ENCODE results near the gene SPIRE1.

The SPIRE1 gene

DNA sequence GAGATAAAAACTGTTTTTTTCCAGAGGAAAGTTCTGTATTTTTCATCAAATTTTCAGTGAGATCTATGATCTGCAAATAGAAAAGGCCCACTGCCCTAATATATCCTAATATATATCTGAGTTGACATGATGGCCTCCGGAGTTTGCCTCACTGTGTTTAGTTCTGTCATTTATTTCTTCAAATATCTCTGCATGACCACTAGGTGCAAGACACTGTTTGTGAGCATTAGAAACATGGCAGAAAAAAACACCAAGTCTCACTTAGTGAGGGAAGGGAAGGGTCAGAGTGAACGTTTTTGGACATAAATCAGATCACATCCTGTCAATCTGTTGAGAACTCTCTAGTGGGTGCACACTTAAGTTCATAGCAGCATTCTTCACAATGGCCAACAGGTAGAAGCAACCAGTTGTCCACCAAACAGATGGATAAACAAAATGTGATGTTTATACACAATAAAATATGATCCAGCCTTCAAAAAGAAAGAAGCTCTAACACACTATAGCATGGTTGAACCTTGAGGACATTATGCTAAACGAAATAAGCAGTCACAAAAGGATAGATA is 53.4 kb downstream of the SPIRE1 start:
- H3K4me3 ChIP-seq (ENCODE audit: insufficient read depth, low read depth, low read length) = no peak overlapping the region
- H3K36me3 ChIP-seq (ENCODE audit: control insufficient read depth, insufficient read depth, low read length) = no peaks in the 10 kb centered on the region
- no peaks in the 10 kb centered on the region for H3K4me1 ChIP-seq (ENCODE audit: control insufficient read depth, insufficient read depth, low read length)
- 76 to 87% methylated on average over 2 to 3 of the region's 3 CpGs for WGBS, 2 experiments
- no peaks in the 10 kb centered on the region for H3K9me3 ChIP-seq (ENCODE audit: control insufficient read depth, low read length)
- H3K27ac ChIP-seq (ENCODE audit: insufficient read depth, low read depth, low read length, poor library complexity, severe bottlenecking) = no peak overlapping the region
- H3K27me3 ChIP-seq (ENCODE audit: control insufficient read depth, insufficient read depth, low read length, poor library complexity, severe bottlenecking) = no peaks in the 10 kb centered on the region

DNA sequence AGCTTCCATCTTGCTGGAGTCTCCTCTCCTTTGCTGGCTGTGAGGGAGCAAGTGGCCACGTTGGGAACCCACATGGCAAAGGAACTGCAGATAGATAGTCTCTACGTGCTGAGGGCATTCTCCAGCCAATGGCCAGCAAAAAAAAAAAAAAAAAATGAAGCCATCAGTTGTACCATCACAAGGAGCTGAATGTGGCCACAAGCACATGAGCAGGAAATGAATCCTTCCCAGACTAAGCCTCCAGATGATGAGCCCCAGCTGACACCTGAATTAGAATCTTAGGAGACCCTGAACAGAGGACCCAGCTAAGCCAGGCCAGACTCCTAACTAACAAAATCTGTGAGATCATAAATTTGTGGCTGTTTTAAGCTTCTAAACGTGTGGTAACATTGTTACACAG is 57.9 kb downstream of the SPIRE1 start:
- no peaks in the 10 kb centered on the region for H3K27me3 ChIP-seq (ENCODE audit: control insufficient read depth, insufficient read depth, low read length, poor library complexity, severe bottlenecking)
- H3K9me3 ChIP-seq (ENCODE audit: control insufficient read depth, low read length) = no peaks in the 10 kb centered on the region
- H3K27ac ChIP-seq (ENCODE audit: insufficient read depth, low read depth, low read length, poor library complexity, severe bottlenecking) = no peak overlapping the region
- H3K4me3 ChIP-seq (ENCODE audit: insufficient read depth, low read depth, low read length) = no peak overlapping the region
- no peaks in the 10 kb centered on the region for H3K36me3 ChIP-seq (ENCODE audit: control insufficient read depth, insufficient read depth, low read length)
- H3K4me1 ChIP-seq (ENCODE audit: control insufficient read depth, insufficient read depth, low read length) = no peaks in the 10 kb centered on the region
- 85 to 94% methylated on average over 3 of the region's 3 CpGs for WGBS, 2 experiments

- no peaks in the 10 kb centered on the region for H3K4me1 ChIP-seq (ENCODE audit: control insufficient read depth, insufficient read depth, low read length)
- no peaks in the 10 kb centered on the region for H3K36me3 ChIP-seq (ENCODE audit: control insufficient read depth, insufficient read depth, low read length)
- H3K27ac ChIP-seq (ENCODE audit: insufficient read depth, low read depth, low read length, poor library complexity, severe bottlenecking) = no peak overlapping the region
- H3K27me3 ChIP-seq (ENCODE audit: control insufficient read depth, insufficient read depth, low read length, poor library complexity, severe bottlenecking) = no peaks in the 10 kb centered on the region
- H3K4me3 ChIP-seq (ENCODE audit: insufficient read depth, low read depth, low read length) = no peak overlapping the region
- H3K9me3 ChIP-seq (ENCODE audit: control insufficient read depth, low read length) = no peaks in the 10 kb centered on the region
These were observed 58.4 kb downstream of the SPIRE1 start for GRCh38 chr18:12599543-12599942.

DNA sequence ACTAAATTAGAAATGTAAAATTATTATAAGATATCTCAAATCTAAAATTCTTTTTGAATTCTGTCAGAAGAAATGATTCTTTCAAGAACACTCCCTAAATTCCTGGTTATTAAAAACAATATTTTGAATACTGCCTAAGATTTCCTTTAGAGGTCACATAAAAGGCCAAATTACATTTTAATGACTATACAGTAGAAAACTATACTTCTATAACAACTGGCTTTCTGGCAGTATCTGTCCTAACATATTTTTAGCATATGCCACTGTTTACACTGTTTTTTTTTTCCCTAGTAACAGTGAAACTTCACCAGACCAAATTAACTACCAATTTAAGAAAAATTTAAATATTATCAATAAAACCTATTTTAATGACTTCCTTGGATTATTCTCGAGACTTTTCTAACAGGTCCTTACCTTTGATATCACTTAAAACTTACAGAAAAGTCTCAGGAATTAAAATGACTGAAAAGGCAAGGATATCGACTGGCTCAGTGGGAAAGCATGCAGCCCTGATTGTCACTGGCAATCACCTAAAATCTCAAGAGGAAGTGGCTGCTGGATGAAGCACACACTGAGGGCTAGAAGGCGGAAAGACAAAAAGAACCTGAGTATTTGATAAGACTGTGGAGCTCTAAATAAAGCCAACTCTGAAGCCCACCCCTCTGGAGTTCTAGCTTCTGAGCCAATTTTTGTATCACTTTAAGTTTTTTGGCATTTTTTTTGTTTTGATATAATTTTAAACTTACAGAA is 59.6 kb downstream of the SPIRE1 start:
- Histone ChIP-seq H3K9me3 (ENCODE audit: control insufficient read depth, low read length) (no peaks in the 10 kb centered on the region), H3K36me3 (ENCODE audit: control insufficient read depth, insufficient read depth, low read length) (no peaks in the 10 kb centered on the region), H3K4me3 (ENCODE audit: insufficient read depth, low read depth, low read length) (no peak overlapping the region), H3K4me1 (ENCODE audit: control insufficient read depth, insufficient read depth, low read length) (no peaks in the 10 kb centered on the region), H3K27me3 (ENCODE audit: control insufficient read depth, insufficient read depth, low read length, poor library complexity, severe bottlenecking) (no peaks in the 10 kb centered on the region), H3K27ac (ENCODE audit: insufficient read depth, low read depth, low read length, poor library complexity, severe bottlenecking) (no peak overlapping the region)
- WGBS, 2 experiments = 70 to 77% methylated on average over 3 of the region's 3 CpGs

DNA sequence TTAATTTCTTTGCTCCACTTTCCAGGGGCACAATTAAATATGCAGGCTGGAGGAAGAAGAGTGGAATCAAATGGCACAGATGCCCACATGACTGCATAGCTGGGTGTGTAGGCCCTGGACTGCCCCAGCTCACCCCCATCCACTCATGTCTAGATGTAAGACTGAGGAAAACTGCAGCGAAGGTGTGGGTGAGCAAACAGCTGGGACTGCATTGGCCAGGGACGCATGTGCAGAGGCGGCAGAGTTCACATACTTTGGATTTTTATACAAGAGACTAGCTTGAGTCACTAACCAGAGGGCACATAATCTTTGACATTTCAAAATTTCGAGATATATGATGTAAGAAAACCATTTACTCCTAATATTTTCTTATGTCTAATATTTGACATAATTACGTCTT is 60.1 kb downstream of the SPIRE1 start:
- Histone ChIP-seq H3K9me3 (ENCODE audit: control insufficient read depth, low read length) (no peaks in the 10 kb centered on the region), H3K36me3 (ENCODE audit: control insufficient read depth, insufficient read depth, low read length) (no peaks in the 10 kb centered on the region), H3K4me3 (ENCODE audit: insufficient read depth, low read depth, low read length) (no peak overlapping the region), H3K4me1 (ENCODE audit: control insufficient read depth, insufficient read depth, low read length) (no peaks in the 10 kb centered on the region), H3K27me3 (ENCODE audit: control insufficient read depth, insufficient read depth, low read length, poor library complexity, severe bottlenecking) (no peaks in the 10 kb centered on the region), H3K27ac (ENCODE audit: insufficient read depth, low read depth, low read length, poor library complexity, severe bottlenecking) (no peak overlapping the region)
- WGBS, 2 experiments = 97 to 98% methylated on average over 3 to 4 of the region's 5 CpGs

- H3K4me3 ChIP-seq (ENCODE audit: insufficient read depth, low read depth, low read length) = no peak overlapping the region
- H3K27ac ChIP-seq (ENCODE audit: insufficient read depth, low read depth, low read length, poor library complexity, severe bottlenecking) = no peak overlapping the region
- no peaks in the 10 kb centered on the region for H3K9me3 ChIP-seq (ENCODE audit: control insufficient read depth, low read length)
These were observed 62.2 kb downstream of the SPIRE1 start for GRCh38 chr18:12595571-12596255.

DNA sequence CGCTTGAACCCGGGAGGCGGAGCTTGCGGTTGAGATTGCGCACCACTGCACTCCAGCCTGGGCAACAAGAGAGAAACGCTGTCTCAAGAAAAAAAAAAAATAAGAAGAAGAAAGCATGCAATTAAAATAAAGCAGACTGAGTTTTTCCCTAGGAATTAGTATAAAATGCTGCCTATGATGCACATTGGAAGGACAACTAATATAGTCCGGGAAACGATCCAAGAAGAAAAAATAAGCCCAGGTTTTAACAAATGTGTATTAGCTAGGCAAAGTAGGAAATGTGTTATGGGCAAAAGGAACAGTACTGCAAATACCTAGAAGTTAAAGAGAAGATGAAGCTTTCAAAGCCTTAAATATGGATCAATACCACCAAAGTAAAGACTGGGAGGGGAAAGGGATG is 64.0 kb downstream of the SPIRE1 start:
- 91 to 98% methylated on average over 8 of the region's 8 CpGs for WGBS, 2 experiments
- no peak overlapping the region for H3K4me3 ChIP-seq (ENCODE audit: insufficient read depth, low read depth, low read length)
- no peak overlapping the region for H3K27ac ChIP-seq (ENCODE audit: insufficient read depth, low read depth, low read length, poor library complexity, severe bottlenecking)
- no peaks in the 10 kb centered on the region for H3K36me3 ChIP-seq (ENCODE audit: control insufficient read depth, insufficient read depth, low read length)
- no peaks in the 10 kb centered on the region for H3K4me1 ChIP-seq (ENCODE audit: control insufficient read depth, insufficient read depth, low read length)
- no peaks in the 10 kb centered on the region for H3K9me3 ChIP-seq (ENCODE audit: control insufficient read depth, low read length)
- H3K27me3 ChIP-seq (ENCODE audit: control insufficient read depth, insufficient read depth, low read length, poor library complexity, severe bottlenecking) = no peaks in the 10 kb centered on the region

More at GRCh38 chr18:12595571-12596255, 62.2 kb downstream of the SPIRE1 start:
- H3K27me3 ChIP-seq (ENCODE audit: control insufficient read depth, insufficient read depth, low read length, poor library complexity, severe bottlenecking) = no peaks in the 10 kb centered on the region
- H3K36me3 ChIP-seq (ENCODE audit: control insufficient read depth, insufficient read depth, low read length) = no peaks in the 10 kb centered on the region
- no peaks in the 10 kb centered on the region for H3K4me1 ChIP-seq (ENCODE audit: control insufficient read depth, insufficient read depth, low read length)

- 81 to 87% methylated on average over 3 to 5 of the region's 5 CpGs for WGBS, 2 experiments
These were observed 65.2 kb downstream of the SPIRE1 start for GRCh38 chr18:12592597-12593127.

GRCh38 chr18:12589448-12589847 is 68.5 kb downstream of the SPIRE1 start:
- H3K4me1 ChIP-seq (ENCODE audit: control insufficient read depth, insufficient read depth, low read length) = no peaks in the 10 kb centered on the region
- no peaks in the 10 kb centered on the region for H3K9me3 ChIP-seq (ENCODE audit: control insufficient read depth, low read length)
- no peaks in the 10 kb centered on the region for H3K36me3 ChIP-seq (ENCODE audit: control insufficient read depth, insufficient read depth, low read length)

More at GRCh38 chr18:12592597-12593127, 65.2 kb downstream of the SPIRE1 start:
- no peak overlapping the region for H3K4me3 ChIP-seq (ENCODE audit: insufficient read depth, low read depth, low read length)
- no peaks in the 10 kb centered on the region for H3K27me3 ChIP-seq (ENCODE audit: control insufficient read depth, insufficient read depth, low read length, poor library complexity, severe bottlenecking)
- H3K9me3 ChIP-seq (ENCODE audit: control insufficient read depth, low read length) = no peaks in the 10 kb centered on the region
- H3K4me1 ChIP-seq (ENCODE audit: control insufficient read depth, insufficient read depth, low read length) = no peaks in the 10 kb centered on the region
- no peak overlapping the region for H3K27ac ChIP-seq (ENCODE audit: insufficient read depth, low read depth, low read length, poor library complexity, severe bottlenecking)
- no peaks in the 10 kb centered on the region for H3K36me3 ChIP-seq (ENCODE audit: control insufficient read depth, insufficient read depth, low read length)

DNA sequence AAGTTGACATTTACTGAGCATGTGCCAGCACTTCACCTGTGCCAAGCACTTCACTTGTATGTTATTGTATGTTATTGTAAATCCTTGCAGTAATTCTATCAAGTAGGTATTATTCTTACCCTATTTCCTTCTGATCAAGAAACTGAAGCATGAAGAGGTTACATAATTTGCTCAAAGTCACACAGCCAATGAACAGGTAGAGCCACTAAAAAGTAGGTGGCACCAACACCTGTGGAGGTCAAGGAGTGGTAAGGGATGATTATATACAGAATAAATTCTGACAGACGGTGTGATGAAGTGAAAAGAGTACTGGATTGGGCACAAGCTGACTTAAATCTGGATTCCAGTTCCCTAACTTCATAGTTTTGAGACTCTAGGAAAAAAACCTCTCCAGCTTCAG is 71.0 kb downstream of the SPIRE1 start:
- Histone ChIP-seq H3K4me3 (ENCODE audit: insufficient read depth, low read depth, low read length) (no peak overlapping the region), H3K36me3 (ENCODE audit: control insufficient read depth, insufficient read depth, low read length) (no peaks in the 10 kb centered on the region), H3K27me3 (ENCODE audit: control insufficient read depth, insufficient read depth, low read length, poor library complexity, severe bottlenecking) (no peaks in the 10 kb centered on the region), H3K27ac (ENCODE audit: insufficient read depth, low read depth, low read length, poor library complexity, severe bottlenecking) (no peak overlapping the region), H3K9me3 (ENCODE audit: control insufficient read depth, low read length) (no peaks in the 10 kb centered on the region), H3K4me1 (ENCODE audit: control insufficient read depth, insufficient read depth, low read length) (no peaks in the 10 kb centered on the region)
- 91 to 100% methylated on average over 1 of the region's 1 CpG for WGBS, 2 experiments

More at GRCh38 chr18:12589448-12589847, 68.5 kb downstream of the SPIRE1 start:
- Histone ChIP-seq H3K27me3 (ENCODE audit: control insufficient read depth, insufficient read depth, low read length, poor library complexity, severe bottlenecking) (no peaks in the 10 kb centered on the region), H3K27ac (ENCODE audit: insufficient read depth, low read depth, low read length, poor library complexity, severe bottlenecking) (no peak overlapping the region), H3K4me3 (ENCODE audit: insufficient read depth, low read depth, low read length) (no peak overlapping the region)

Measured in ectodermal cell (in vitro differentiated cells).